ENCODE results near the gene ZNF487.
"Not testable (repeated sequence)": the region's sequence is repeated elsewhere in the genome, so short reads cannot be mapped to it uniquely, and the experiment has no call there.

GRCh38 chr10:43465736-43466120, 28.8 kb downstream of the ZNF487 start:
- TF ChIP-seq CEBPB (IDR thresholded peaks at IDR 0.05; ENCODE audit: borderline replicate concordance in 1 of 2, low read depth in 2 of 2, low read length in 2 of 2); SMAD5 (IDR thresholded peaks at IDR 0.05; ENCODE audit: low read depth); POLR2AphosphoS2 (IDR thresholded peaks at IDR 0.05; ENCODE audit: low read depth, low read length); SREBF1 (IDR thresholded peaks at IDR 0.05; ENCODE audit: low read length); SRF (IDR thresholded peaks at IDR 0.05; ENCODE audit: low read depth in 2 of 2, low read length in 2 of 2); SUZ12 (IDR thresholded peaks at IDR 0.05; ENCODE audit: unreplicated experiment); CEBPZ (IDR thresholded peaks at IDR 0.05; ENCODE audit: low read depth, low read length); CTCF (IDR thresholded peaks at IDR 0.05 in 2 of 3, conservative IDR thresholded peaks at IDR 0.05 in 1 of 3; ENCODE audit: control insufficient read depth in 2 of 3, extremely low read depth in 1 of 3, insufficient read depth in 1 of 3, low read depth in 3 of 3, low read length in 3 of 3); POLR2AphosphoS5 (IDR thresholded peaks at IDR 0.05; ENCODE audit: low read length); TAF1 (IDR thresholded peaks at IDR 0.05; ENCODE audit: borderline replicate concordance, low read depth, low read length); ZNF24 (IDR thresholded peaks at IDR 0.05); PBX3 (IDR thresholded peaks at IDR 0.05; ENCODE audit: insufficient replicate concordance, low read depth, low read length); BCL11A (IDR thresholded peaks at IDR 0.05; ENCODE audit: low read depth, low read length); SPI1 (IDR thresholded peaks at IDR 0.05; ENCODE audit: borderline replicate concordance, insufficient read depth, low read depth, low read length): not testable (repeated sequence)

All from GM12878 (cell line).